ENCODE results near the gene IRAK1.

DNA sequence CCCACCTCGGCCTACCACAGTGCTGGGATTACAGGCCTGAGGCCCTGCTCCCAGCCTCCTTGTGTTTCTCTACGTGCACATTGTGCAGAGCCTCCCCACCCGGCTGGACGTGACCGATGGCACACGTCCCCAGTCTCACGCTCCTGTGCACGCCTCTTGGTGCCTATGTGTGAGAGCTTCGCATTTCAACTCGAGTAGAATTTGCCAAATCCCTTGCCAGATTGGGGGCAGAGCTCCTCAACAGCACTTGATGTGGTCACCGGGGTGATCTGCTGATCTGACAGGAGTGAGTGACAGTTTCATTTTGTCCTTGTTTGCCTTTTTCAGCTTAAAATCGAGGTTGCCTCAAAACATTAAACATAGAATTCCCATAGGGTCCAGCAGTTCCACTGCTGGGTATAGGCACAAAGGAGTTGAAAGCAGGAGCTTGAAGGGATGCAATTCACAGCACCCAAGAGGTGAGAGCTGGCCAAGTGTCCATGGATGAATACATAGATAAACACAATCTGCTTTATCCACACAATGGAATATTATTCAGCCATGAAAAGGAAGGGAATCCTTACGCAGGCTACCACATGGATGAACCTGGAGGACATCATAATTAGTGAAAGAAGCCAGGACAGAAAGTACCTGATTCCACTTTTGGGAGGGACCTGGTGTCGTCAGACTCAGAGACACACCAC is 29.6 kb downstream of the IRAK1 start:
- TF ChIP-seq, protein P1, sequence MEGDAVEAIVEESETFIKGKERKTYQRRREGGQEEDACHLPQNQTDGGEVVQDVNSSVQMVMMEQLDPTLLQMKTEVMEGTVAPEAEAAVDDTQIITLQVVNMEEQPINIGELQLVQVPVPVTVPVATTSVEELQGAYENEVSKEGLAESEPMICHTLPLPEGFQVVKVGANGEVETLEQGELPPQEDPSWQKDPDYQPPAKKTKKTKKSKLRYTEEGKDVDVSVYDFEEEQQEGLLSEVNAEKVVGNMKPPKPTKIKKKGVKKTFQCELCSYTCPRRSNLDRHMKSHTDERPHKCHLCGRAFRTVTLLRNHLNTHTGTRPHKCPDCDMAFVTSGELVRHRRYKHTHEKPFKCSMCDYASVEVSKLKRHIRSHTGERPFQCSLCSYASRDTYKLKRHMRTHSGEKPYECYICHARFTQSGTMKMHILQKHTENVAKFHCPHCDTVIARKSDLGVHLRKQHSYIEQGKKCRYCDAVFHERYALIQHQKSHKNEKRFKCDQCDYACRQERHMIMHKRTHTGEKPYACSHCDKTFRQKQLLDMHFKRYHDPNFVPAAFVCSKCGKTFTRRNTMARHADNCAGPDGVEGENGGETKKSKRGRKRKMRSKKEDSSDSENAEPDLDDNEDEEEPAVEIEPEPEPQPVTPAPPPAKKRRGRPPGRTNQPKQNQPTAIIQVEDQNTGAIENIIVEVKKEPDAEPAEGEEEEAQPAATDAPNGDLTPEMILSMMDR (IDR thresholded peaks at IDR 0.05), result no peak
- TF ChIP-seq ZFX (IDR thresholded peaks at IDR 0.05; ENCODE audit: borderline replicate concordance), result no peak

All from 22Rv1 (cell line).